IPS-NIHi11 (cell line): Measurements from ENCODE around the gene SERPING1.
A peak's percentile ranks its signal among the peaks of the same experiment; 100 is the strongest.

Experiments used
- DNase-seq: peaks from one replicate; pipeline ENCODE4 v3.0.0; 2012; ENCODE audit warnings: mixed read lengths, low spot score

The SERPING1 gene

GRCh38 chr11:57597916-57598830, 688 bp downstream of the SERPING1 start:
- DNase-seq, result peak; percentile 93

- DNase-seq, result no peak
These were observed 1.3 kb downstream of the SERPING1 start for GRCh38 chr11:57598831-57599155.

GRCh38 chr11:57599381-57599780, 1.9 kb downstream of the SERPING1 start:
- DNase-seq, result no peak

- DNase-seq, result no peak
These were observed 3.8 kb downstream of the SERPING1 start for GRCh38 chr11:57601297-57601696.

- DNase-seq, result peak; percentile 40
These were observed 7.0 kb downstream of the SERPING1 start for GRCh38 chr11:57604296-57605027.

- no peak for DNase-seq
These were observed 7.5 kb downstream of the SERPING1 start for GRCh38 chr11:57605028-57605420.

GRCh38 chr11:57610170-57610569, 12.7 kb downstream of the SERPING1 start:
- DNase-seq, result no peak

GRCh38 chr11:57614234-57614772, 16.8 kb downstream of the SERPING1 start:
- DNase-seq, result no peak

GRCh38 chr11:57615308-57615707, 17.8 kb downstream of the SERPING1 start:
- no peak for DNase-seq

GRCh38 chr11:57616595-57616994, 19.1 kb downstream of the SERPING1 start:
- DNase-seq, result no peak

- no peak for DNase-seq
These were observed 21.0 kb downstream of the SERPING1 start for GRCh38 chr11:57618438-57618837.

GRCh38 chr11:57619331-57619730, 21.8 kb downstream of the SERPING1 start:
- no peak for DNase-seq

- no peak for DNase-seq
These were observed 23.0 kb downstream of the SERPING1 start for GRCh38 chr11:57620467-57620866.

GRCh38 chr11:57622263-57622662, 24.8 kb downstream of the SERPING1 start:
- no peak for DNase-seq

- DNase-seq, result no peak
These were observed 27.4 kb downstream of the SERPING1 start for GRCh38 chr11:57624864-57625263.

GRCh38 chr11:57626895-57627294, 29.4 kb downstream of the SERPING1 start:
- DNase-seq, result no peak

GRCh38 chr11:57630171-57630570, 32.7 kb downstream of the SERPING1 start:
- no peak for DNase-seq

GRCh38 chr11:57632116-57632515, 34.6 kb downstream of the SERPING1 start:
- no peak for DNase-seq

- DNase-seq, result no peak
These were observed 36.0 kb downstream of the SERPING1 start for GRCh38 chr11:57633394-57634070.

- no peak for DNase-seq
These were observed 36.8 kb downstream of the SERPING1 start for GRCh38 chr11:57634311-57634710.

- no peak for DNase-seq
These were observed 37.8 kb downstream of the SERPING1 start for GRCh38 chr11:57635246-57635645.

- DNase-seq, result peak; percentile 67
These were observed 40.1 kb downstream of the SERPING1 start for GRCh38 chr11:57637626-57638004.
